GM13977 (cell line): ENCODE results near the gene PHACTR1.

ENCODE experiments used
- DNase-seq: peaks from one replicate; pipeline ENCODE4 v3.0.0; 2012; ENCODE audit warnings: low spot score
- CTCF ChIP-seq: IDR thresholded peaks from 2 replicates; pipeline ENCODE4 v1.5.1; 2012; ENCODE audit warnings: mild to moderate bottlenecking, control low read depth; ENCODE audit not compliant: insufficient read depth; ENCODE audit errors: extremely low read depth, missing control alignments
- in situ Hi-C: fragments of 300-500 bp; cut with MboI; formaldehyde crosslinking; loops from one replicate; pipeline ENCODE4 v1.12.0; 2022; ENCODE audit warnings: low sequenced_read_pairs, low pct_unique_long_range_greater_than_20kb, mixed read lengths, inconsistent platforms; ENCODE audit not compliant: unreplicated experiment

The PHACTR1 gene

GRCh38 chr6:12961761-12962160, 245.2 kb downstream of the PHACTR1 start:
- DNase-seq, result no peak
- in situ Hi-C loops, result no loop called here
- TF ChIP-seq CTCF, result no peak

- in situ Hi-C loops, result no loop called here
- TF ChIP-seq CTCF, result no peak
- no peak for DNase-seq
Measured at GRCh38 chr6:12962529-12962928, 246.0 kb downstream of the PHACTR1 start.

- TF ChIP-seq CTCF, result no peak
- in situ Hi-C loops, result no loop called here
Measured at GRCh38 chr6:12962987-12963386, 246.4 kb downstream of the PHACTR1 start.

DNA sequence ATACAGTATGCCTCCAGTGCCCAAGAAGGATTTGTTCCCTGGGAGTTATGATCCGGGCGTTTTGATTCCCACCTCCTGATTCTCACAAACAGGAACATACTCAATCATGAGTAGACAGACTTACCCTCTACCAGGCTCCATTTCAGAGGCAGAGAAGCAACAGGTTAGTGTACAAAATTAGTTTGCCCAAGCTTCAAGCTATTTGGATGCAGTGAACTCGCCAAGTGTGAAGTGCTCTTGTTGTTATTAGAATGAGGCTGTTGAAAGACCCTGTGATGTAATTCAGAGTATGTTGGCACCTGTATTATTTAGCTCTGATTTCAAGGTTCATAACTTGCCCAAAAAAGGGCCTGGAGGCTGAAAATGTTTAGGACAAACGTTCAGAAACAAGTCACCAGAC, 247.0 kb downstream of the PHACTR1 start:
- no peak for TF ChIP-seq CTCF
- in situ Hi-C loops, result no loop called here
- DNase-seq, result no peak

More at GRCh38 chr6:12962987-12963386, 246.4 kb downstream of the PHACTR1 start:
- DNase-seq, result no peak

- in situ Hi-C loops, result no loop called here
- no peak for DNase-seq
- TF ChIP-seq CTCF, result no peak
Measured at GRCh38 chr6:12967686-12968085, 251.1 kb downstream of the PHACTR1 start.

GRCh38 chr6:12968290-12968689, 251.7 kb downstream of the PHACTR1 start:
- no peak for TF ChIP-seq CTCF
- no peak for DNase-seq
- in situ Hi-C loops, result no loop called here
